Activated naive CD4-positive, alpha-beta T cell (primary cell): ENCODE measurements around the gene UXS1.
"Not testable (repeated sequence)": the region's sequence is repeated elsewhere in the genome, so short reads cannot be mapped to it uniquely, and the experiment has no call there.

Experiments used
- DNase-seq, 4 experiments: peaks; one replicate each; lab custom pipeline; 2025; lab: John Stamatoyannopoulos, UW

The UXS1 gene

GRCh38 chr2:106193977-106194778 lies at the start of gene UXS1:
TSS of gene UXS1 (minus strand) at chr2:106194301. CDS start at chr2:106194241, 60 bp downstream.
- DNase-seq = peak; percentile 94 to 98 (median 96)

- DNase-seq = not testable (repeated sequence)
These were observed 45.4 kb upstream of the UXS1 start for GRCh38 chr2:106239491-106239890.

GRCh38 chr2:106235392-106235791 lies 41.3 kb upstream of the UXS1 start:
- DNase-seq = not testable (repeated sequence)

DNA sequence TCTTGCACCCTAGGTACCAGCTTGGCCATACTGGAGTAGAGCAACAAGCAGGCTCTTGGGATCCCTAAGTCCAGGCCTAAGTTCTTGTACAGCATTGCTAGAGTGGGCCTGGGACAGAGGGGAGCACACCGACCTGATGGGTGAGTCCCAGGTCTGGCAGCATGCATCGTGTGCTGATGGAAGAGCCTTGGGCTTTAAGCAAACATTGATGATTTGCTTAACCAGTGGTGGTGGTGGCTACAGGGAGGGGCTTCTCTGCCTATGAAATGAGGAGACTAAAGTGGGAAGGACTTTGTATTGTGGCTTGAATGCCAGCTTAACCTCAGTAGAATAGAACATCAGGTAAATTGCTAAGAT lies 39.2 kb upstream of the UXS1 start:
- DNase-seq = no peak

DNA sequence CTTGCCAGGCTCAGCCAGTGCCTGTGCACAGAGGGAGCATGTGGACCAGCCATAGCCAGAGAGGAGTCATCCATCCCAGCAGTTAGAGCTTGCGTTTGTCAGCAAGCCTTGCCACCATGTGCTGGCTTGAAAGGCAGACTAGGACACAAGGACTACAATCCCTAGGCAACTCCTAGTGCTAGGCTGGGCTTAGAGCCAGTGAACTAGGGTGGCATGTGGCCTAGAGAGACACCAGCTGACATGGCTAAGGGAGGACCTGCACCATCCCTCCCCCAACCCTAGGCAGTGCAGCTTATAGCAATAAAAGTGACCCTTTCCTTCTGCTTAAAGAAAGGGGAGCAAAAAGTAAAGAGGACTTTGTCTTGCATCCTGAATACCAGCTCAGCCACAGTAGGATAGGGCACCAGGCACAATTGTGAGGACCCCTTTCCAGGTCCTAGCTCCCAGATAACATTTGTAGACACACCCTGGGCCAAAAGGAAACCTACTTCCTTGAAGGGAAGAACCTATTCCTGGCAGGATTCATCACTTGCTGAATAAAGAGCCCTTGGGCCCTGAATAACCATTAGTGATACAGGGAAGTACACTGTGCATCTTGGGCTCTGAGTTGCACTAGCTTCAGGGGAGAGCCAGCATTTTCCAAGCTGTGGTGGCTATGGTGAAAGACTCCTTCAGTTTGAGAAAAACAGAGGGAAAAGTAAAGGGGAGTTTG lies 38.7 kb upstream of the UXS1 start:
- no peak for DNase-seq

DNA sequence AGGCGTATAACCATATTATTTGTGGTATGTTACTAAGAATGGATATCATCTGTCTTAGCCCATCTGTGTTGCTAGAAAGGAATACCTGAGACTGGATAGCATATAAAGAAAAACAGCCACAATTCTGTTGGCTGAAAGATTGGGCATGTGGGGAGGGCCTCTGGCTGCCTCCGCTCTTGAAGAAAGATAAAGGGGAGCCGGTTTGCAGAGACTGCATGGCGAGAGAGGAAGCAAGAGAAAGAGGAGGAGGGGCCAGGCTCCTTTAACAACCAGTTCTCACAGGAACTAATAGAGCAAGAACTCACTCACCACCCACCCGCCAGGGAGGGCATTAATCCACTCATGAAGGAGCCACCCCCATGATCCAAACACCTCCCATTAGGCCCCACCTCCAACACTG lies 29.2 kb upstream of the UXS1 start:
- DNase-seq = no peak

DNA sequence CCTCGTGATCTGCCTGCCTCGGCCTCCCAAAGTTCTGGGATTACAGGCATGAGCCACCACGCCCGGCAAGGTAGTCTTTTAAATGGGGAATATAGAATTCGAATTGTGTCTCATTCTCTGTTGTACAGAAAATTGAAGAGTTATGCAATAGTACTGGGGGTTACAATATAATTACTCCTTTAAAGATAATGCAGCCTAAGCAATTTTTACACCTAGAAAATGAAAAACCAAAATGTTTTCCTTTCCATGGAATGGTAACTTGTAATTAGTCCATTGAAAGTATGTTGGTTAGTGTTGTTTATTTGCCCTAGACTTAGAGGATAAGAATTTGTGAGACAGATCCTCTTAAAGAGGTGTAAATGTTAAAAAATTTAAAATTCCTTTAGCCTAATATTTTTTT lies 28.0 kb upstream of the UXS1 start:
- not testable (repeated sequence) for DNase-seq

DNA sequence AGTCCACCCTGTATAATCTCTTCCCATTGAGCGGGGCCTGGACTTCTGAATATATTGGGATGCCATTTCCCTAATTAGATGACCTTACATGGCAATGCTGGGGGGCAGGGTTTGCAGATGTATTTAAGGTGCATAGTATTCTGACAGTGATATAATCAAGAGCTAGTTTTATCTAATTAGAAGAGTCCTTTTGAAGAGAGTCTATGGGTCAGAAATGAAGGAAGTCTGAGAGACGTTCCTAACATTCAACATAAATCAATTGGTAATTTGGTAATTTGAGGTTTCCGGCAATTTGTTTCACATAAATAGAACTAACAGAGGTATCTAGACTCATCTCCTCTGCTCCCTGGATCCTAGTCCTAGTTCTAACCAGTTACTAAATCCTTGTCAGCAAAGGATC lies 25.7 kb upstream of the UXS1 start:
- DNase-seq = no peak

DNA sequence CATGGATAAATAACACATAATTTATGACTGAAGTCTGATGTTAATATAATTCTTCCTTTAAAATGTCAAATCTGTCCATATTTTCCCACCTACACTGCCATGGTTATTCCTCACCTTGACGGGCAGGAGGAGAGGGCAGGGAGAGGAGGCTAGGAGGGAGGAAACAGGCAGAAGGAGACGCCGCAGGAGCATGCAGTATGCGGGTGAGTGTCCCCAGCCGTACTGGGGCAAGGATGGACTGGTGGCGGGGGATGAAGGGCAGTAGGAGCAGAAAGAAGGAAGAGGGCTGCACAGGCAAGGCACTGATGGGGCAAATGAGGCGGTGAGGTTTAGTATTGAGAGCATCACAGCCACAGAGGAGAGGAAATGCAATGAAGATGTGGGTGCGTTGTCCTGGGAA lies 25.1 kb upstream of the UXS1 start:
- not testable (repeated sequence) for DNase-seq

DNA sequence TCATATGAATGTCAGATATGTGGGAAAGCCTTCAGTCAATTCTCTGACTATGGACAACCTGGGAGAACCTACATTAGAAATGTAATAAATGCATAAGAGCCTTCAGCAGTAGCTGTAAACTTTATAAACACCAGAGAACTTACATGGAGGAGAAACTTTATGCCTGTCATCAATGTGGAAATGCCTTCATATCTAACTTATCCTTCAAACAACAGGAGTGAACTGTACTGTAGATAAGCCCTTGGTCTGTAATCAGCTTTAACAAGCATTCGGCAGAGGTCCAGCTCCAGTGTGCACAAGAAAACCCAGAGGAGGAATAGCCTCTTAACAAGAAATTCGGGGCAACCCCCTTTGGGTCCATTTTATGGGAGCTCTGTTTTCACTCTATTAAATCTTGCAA lies 14.8 kb upstream of the UXS1 start:
- DNase-seq = no peak

GRCh38 chr2:106208399-106208798 lies 14.3 kb upstream of the UXS1 start:
- DNase-seq = no peak

DNA sequence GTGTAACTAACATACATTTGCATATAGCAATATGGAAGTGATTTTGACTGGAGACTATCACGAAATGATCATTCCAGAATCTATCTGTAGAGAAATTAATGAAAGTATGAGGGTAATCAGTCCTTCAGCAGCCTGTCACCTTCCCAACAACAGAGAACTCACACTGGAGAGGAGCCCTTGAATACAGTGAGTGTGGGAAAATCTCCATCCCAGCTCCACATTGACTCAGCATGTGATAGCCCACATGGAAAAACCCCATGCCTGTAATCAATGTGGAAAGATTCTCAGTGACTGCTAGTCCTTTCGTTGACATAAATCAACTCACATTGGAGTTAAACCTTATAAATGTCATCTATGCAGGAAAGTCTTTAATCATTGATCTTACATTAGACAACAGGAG lies 13.1 kb upstream of the UXS1 start:
- DNase-seq = no peak

DNA sequence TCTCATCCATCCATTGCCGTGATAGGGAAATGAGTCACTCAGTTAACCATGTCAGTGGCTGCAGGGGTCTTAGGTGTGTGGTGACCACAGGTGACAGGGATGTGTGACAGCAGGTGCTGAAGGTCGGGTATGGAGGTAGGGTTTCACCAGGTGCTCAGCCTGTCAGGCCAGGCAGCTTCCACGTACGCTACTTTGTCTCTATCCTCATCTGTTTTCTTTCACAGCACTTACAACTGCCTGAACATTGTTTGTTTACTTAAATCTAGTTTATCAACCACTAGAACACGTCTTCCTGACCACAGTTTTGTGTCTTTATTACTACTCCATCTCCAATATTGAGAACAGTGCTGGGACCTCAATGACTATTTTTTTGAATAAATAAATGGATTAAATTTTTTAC lies 11.4 kb upstream of the UXS1 start:
- DNase-seq = no peak

DNA sequence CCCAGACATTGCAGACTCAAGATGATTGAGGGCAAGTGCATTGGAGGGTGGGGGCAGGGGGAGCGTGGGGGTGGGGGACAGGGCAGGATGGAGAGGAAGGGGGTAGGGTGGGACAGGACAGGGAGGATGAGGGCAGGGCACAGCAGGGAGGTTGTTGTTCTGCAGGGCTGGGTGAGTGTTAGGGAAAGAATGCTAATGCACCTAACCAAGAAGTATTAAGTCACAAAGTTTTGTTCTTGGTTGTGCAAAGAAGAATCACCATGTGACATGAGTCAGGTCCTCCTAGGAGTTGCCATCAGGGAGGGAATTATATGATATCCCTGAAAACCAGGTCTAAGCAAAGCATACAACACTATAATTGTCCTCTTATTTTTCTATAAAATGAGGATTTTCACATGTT lies 10.4 kb upstream of the UXS1 start:
- DNase-seq = not testable (repeated sequence)

- DNase-seq = no peak
These were observed 7.6 kb upstream of the UXS1 start for GRCh38 chr2:106201661-106202060.

DNA sequence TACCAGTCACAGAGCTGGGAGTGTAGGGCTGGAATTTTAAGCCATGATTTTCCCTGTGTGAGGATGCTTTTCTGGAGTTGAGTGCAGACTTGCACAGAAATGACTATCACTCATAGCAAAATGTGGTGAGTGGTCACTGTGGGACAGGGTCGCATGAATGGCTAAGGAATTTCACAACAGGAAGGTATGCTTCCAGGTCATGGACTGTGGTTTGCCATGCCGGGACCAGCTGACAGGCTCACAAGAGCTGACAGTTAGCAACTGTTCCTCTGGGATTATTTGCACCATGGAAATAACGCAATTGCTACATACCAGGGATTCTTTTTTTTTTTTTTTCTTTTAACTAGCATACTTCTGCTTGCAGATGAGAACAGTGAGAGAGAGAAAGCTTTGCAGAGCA lies 3.8 kb upstream of the UXS1 start:
- no peak for DNase-seq

- no peak for DNase-seq
These were observed 1.9 kb upstream of the UXS1 start for GRCh38 chr2:106195981-106196380.

GRCh38 chr2:106195456-106195855 lies 1.4 kb upstream of the UXS1 start:
- no peak for DNase-seq

GRCh38 chr2:106193690-106193976 lies 468 bp downstream of the UXS1 start:
- peak in 1 of 4 experiments; percentile 57 for DNase-seq

GRCh38 chr2:106192752-106193689 lies 1.1 kb downstream of the UXS1 start:
- peak in 2 of 4 experiments; percentile 17 to 24 for DNase-seq

GRCh38 chr2:106191511-106192016 lies 2.5 kb downstream of the UXS1 start:
- no peak for DNase-seq

DNA sequence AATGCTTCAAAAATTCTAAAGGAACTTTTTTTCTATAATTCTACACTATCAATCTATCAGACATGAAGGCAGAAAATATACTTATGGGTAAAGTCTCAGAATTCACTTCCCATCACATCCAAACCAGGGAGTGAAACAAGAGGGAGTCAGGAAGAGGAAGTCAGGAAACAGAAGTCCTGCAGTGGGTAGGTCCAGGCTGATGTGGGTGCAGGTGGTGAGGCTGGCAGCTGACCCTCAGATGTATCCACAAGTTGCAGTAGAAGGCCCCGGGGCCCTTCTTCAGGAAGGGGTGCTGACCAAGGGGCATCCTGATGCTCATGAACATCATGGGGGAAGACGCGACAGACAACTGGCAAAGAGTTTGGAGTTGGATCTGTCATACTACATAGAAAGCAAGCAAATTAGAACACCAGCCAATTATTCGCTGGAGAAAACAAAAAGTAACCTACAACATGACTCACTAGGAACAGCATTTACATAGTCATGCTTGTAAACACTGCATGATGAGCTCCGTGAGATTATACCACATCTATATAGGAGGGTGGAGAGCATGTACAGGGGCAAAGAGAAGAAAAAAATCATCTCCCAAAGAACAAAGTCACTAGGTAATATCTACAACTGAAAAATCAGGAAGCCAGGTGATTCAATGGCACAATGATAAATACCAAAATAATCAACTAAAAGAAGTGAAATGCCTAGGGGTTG lies 4.2 kb downstream of the UXS1 start:
- no peak for DNase-seq
